Activated naive CD8-positive, alpha-beta T cell treated with anti-CD3 and anti-CD28 coated beads, Interleukin-2, amount 50 U/mL, for 16 hours (primary cell): Measurements from ENCODE around the gene CCDC15.

Source experiments
- DNase-seq: peaks from one replicate; pipeline ENCODE4 v3.0.0-alpha.2; 2020; ENCODE audit warnings: low read depth, low spot score

CCDC15 gene, protein sequence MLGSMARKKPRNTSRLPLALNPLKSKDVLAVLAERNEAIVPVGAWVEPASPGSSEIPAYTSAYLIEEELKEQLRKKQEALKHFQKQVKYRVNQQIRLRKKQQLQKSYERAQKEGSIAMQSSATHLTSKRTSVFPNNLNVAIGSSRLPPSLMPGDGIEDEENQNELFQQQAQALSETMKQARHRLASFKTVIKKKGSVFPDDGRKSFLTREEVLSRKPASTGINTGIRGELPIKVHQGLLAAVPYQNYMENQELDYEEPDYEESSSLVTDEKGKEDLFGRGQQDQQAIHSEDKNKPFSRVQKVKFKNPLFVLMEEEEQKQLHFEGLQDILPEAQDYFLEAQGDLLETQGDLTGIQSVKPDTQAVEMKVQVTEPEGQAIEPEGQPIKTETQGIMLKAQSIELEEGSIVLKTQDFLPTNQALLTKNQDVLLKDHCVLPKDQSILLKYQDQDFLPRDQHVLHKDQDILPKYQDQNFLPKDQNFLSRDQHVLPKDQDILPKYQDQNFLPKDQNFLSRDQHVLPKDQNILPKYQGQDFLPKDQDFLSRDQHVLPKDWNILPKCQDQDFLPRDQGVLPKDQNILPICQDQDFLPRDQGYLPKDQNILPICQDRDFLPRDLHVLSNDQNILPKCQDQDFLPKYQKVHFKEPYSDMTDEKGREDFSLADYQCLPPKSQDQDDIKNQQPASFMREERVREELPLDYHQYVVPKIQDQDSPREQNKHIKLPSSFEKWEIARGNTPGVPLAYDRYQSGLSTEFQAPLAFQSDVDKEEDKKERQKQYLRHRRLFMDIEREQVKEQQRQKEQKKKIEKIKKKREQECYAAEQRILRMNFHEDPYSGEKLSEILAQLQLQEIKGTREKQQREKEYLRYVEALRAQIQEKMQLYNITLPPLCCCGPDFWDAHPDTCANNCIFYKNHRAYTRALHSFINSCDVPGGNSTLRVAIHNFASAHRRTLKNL

GRCh38 chr11:124953753-124954589 lies at the start of gene CCDC15:
Gene CCDC15 (plus strand): TSS chr11:124954202. CDS start chr11:124954733, 531 bp downstream.
- peak; percentile 90 for DNase-seq

- DNase-seq = no peak
Measured at GRCh38 chr11:124915541-124916369, 38.2 kb upstream of the CCDC15 start.

DNA sequence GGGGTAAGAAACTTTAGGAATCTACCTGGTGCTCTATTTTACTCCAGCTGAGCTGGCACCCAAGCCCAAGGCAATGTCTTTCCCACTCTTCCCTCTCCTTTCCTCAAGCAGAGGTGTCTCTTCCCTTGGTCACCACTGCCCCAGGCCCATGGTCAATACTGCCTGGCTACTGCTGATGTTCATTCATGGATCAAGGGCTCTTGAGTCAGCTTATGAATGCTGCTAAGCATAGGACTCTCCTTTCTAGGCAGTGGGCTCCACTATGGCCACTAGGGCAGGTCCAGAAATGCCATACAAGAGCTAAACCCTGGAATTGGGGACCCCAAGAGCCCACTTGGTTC lies 37.7 kb upstream of the CCDC15 start:
- no peak for DNase-seq

DNA sequence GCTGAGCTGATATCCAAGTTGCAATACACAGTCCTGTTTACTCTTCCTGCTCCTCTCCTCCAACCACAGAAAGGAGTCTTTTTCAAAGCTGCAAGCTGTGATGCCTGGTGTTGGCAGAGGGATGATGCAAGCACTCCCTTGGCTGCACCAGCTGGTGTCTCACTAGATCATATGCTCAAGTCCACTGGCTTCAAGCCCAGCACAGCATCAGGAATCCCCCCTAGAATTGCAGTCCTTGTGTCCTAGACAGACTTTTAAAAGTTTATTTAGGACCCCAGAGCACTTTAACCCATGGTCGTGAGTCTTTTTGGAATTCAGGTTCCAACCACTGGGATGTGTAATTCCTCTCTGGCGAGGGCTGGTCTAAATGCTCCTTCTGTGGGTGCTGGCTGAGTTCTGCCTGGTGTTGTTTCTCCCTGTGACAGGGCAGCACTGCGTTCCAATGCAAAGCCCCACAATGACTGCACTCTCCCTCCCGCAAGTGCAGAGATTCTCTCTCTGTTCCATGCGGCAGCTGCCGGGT lies 36.8 kb upstream of the CCDC15 start:
- no peak for DNase-seq

GRCh38 chr11:124918950-124919349 lies 35.1 kb upstream of the CCDC15 start, which contains the start of gene HEPN1:
Gene HEPN1 (plus strand): TSS chr11:124919250.
- no peak for DNase-seq

GRCh38 chr11:124919898-124920297 lies 34.1 kb upstream of the CCDC15 start:
- no peak for DNase-seq

DNA sequence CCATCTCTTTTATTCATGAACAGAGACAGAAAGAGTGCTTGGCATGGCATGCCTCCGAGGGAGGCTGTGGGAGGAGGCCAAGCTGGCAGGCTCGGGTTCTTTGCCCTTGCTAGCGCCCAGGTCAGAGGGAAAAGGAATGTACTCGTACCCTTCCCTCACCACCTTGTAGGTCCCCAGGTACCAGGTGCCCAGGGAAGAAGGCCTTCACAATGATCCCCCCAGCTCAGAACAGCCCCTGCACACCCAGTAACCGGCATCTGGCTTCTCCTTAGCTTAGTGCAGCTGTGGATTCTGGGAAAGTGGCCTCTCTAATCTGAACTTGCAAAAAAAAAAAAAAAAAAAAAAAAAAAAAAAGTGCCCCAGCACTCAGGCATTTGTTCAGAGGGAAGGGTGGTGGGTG lies 33.6 kb upstream of the CCDC15 start:
- no peak for DNase-seq

DNA sequence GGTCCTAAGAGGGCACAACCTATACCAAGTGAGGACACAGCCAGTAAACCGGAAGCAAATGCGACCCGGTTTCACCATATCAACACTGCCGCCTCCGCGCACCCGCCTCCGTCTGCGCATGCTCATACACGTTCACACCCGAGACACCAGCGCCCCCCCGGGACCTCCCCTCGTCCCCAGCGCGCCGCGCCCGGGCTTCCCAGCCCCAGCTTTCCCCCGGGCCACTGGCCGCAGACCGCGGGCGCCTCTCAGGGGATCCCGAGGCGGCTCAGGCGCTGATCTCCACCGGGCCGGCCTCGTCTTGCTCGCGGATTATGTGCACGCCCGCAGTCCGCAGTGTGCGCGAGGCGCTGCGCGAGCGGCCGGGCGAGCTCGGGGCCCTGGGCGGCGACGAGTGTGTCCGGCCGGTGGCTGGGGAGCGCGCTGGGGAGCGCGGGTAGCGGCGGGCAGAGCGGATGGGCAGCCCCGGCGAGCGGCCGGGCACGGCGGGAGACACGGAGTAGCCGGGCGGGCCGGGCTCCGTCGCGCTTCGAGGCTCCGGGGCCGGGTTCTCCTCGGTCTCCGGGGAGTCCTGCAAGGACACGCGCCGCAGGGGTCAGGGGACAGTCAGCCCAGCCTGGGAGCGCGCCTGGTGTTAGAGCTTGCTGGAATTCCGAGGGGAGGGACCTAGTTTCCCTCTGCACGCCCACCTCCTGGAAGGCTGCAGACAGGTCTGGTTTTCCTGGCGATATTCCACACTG lies 33.0 kb upstream of the CCDC15 start:
- DNase-seq = peak; percentile 68

DNA sequence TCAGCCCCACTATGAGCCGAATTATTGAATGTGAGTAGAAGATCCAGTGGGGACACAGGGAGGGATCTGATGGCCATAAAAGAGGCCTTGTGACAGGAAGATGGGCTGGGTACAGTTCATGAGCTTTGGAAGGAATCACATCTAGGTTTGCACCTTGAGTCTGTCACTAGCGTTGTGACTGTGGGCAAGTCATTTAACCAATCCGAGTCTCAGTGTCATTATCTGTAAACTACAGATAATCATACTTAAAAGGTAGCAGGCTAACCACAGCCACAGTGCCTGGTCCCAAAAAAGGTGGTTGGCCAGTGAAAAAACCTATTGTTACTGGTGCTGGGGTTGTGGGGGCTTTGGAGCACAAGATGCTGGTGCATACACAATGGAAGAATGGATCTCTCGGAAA lies 31.2 kb upstream of the CCDC15 start:
- DNase-seq = no peak

GRCh38 chr11:124923296-124923695 lies 30.7 kb upstream of the CCDC15 start:
- DNase-seq = no peak

GRCh38 chr11:124928942-124929665 lies 24.9 kb upstream of the CCDC15 start:
- no peak for DNase-seq

- DNase-seq = no peak
Measured at GRCh38 chr11:124930799-124931198, 23.2 kb upstream of the CCDC15 start.

DNA sequence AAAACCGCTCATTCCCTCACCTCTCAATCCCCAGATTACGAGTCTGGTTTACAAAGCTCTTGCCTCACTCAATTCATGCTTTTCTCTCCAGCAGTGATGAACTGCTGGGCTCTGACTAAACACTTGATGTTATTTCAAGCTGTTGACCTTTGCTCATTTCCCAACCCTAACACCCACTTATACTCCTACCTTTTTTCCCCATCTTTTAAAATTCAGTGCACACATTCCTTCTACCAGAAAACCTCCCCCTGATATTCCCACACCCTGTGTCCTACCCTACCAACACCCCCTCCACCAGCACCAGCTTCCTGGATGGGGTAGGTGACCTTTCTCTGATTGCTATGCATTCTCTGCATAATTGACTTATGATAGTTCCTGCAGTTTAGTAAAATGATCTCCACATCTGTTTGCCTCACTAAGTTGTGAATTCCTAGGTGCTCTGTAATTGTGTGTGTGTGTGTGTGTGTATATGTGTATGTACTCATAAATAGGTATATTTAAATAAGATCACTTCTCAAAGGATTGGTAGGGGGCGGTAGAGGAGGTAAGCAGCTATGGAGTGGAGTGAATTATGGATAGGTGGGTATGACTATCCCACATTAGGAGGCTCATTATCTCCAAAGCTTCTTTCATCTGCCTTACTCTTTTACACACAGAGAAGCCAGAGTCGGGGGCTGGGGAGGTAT lies 19.0 kb upstream of the CCDC15 start:
- no peak for DNase-seq

GRCh38 chr11:124935548-124936514 lies 18.2 kb upstream of the CCDC15 start, which contains the start of gene HEPACAM:
Gene HEPACAM (minus strand): TSS chr11:124936047. CDS start chr11:124936006, 41 bp downstream.
- no peak for DNase-seq

GRCh38 chr11:124937336-124937935 lies 16.6 kb upstream of the CCDC15 start:
- no peak for DNase-seq

DNA sequence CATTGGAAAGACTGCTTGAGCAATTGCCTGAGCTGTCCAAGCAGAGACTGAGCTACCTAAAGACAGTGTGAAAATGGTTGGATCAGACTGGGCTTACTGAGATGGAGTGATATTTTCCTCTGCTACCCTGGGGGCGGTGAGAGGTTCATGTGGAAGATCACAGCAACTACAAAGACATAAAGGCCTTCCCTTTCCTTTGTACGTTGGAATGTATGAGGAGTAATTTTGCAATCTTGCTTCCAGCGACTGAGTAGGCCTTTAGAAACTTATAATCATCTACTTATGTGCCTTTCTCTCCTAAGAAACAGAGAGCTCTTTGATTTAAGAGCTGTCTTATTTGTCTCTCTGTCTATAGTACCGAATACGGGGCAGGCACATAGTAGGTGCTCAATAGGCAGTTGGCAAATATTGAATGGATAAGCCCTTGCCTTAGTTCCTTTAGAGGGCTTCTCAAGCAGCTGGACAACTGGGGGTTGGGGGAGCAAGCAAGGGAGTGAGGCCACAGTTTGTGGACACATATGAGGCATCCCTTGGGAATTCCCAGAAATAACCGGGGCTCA lies 15.7 kb upstream of the CCDC15 start:
- DNase-seq = no peak
